HUDEP-2 (cell line): ENCODE results near the gene DENND11.
A peak's percentile ranks its signal among the peaks of the same experiment; 100 is the strongest.

Experiments
- DNase-seq, 76 experiments: peaks; one replicate each; lab custom pipeline; 2025; ENCODE audit not compliant: unreplicated experiment in 76 of 76; lab: John Stamatoyannopoulos, UW

Gene DENND11

GRCh38 chr7:141702047-141702567, at the start of gene DENND11:
TSS of gene DENND11 (minus strand) at chr7:141702166. CDS start at chr7:141702153, 13 bp downstream.
- DNase-seq = peak in 7 of 76 experiments; percentile 3 to 26 (median 13)

GRCh38 chr7:141748396-141748795, 46.4 kb upstream of the DENND11 start:
- DNase-seq = no peak

GRCh38 chr7:141744131-141744530, 42.2 kb upstream of the DENND11 start:
- no peak for DNase-seq

GRCh38 chr7:141742229-141742628, 40.3 kb upstream of the DENND11 start:
- no peak for DNase-seq

GRCh38 chr7:141739250-141739649, 37.3 kb upstream of the DENND11 start:
- DNase-seq = no peak

- peak in 3 of 76 experiments; percentile 38 to 56 (median 54) for DNase-seq
These were observed 36.6 kb upstream of the DENND11 start for GRCh38 chr7:141738592-141739013.

- peak in 75 of 76 experiments; percentile 45 to 95 (median 86) for DNase-seq
These were observed 36.0 kb upstream of the DENND11 start, which contains the start of gene SSBP1 for GRCh38 chr7:141737836-141738591. TSS of gene SSBP1 (plus strand) at chr7:141738358. CDS start at chr7:141739167, 809 bp downstream.

GRCh38 chr7:141737118-141737835, 35.3 kb upstream of the DENND11 start:
- DNase-seq = peak in 3 of 76 experiments; percentile 4 to 20 (median 18)

- DNase-seq = no peak
These were observed 29.6 kb upstream of the DENND11 start for GRCh38 chr7:141731476-141732149.

- DNase-seq = no peak
These were observed 27.1 kb upstream of the DENND11 start for GRCh38 chr7:141729020-141729419.

GRCh38 chr7:141722529-141722928, 20.6 kb upstream of the DENND11 start:
- no peak for DNase-seq

GRCh38 chr7:141717450-141717849, 15.5 kb upstream of the DENND11 start:
- no peak for DNase-seq

GRCh38 chr7:141715794-141716689, 14.1 kb upstream of the DENND11 start:
- no peak for DNase-seq

- no peak for DNase-seq
These were observed 13.1 kb upstream of the DENND11 start for GRCh38 chr7:141715018-141715417.

- no peak for DNase-seq
These were observed 12.6 kb upstream of the DENND11 start for GRCh38 chr7:141714571-141714970.

- DNase-seq = no peak
These were observed 11.9 kb upstream of the DENND11 start for GRCh38 chr7:141713890-141714289.

GRCh38 chr7:141712603-141713255, 10.8 kb upstream of the DENND11 start:
- no peak for DNase-seq

- DNase-seq = no peak
These were observed 8.3 kb upstream of the DENND11 start for GRCh38 chr7:141710301-141710700.

- no peak for DNase-seq
These were observed 7.8 kb upstream of the DENND11 start for GRCh38 chr7:141709749-141710148.
